ENCODE data around the gene ABCF2.

DNA sequence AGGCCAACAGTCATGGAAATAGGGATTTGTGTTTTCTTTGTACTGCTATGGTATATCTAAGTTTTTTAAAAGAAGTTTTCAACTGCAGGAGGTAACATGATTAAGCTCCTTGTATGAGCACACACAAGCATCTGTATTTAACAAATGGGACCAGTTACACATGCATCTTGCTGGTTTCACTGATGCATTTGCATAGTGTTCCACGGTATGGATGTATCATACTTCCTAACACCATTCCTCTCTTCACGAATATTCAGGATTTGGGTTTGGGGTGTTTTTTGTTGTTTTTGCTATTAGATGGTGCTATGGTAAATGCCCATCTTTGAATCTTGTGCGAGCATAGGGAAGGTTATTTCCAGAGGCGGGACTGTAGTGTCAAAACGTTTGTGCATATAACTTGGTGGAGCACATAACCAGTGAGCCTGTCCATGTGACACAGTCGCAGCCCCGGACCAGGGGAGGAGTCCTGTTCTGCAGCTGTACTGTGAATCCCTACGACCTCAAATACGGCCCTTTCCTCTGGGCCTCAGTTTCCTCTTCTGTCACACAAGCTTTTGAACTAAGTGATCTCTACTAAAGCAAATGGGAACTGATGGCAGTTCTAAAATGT lies 18.6 kb downstream of the ABCF2 start:
- TF ChIP-seq GATA2 (IDR thresholded peaks at IDR 0.05; ENCODE audit: low read depth, low read length), result no peak
- no peak for TF ChIP-seq GATA3 (IDR thresholded peaks at IDR 0.05; ENCODE audit: low read depth, low read length)

All from SH-SY5Y (cell line).